Measurements from ENCODE around the gene IMMT. TPM values are rescaled to one million over a fixed set of nuclear protein-coding genes. Genes with fewer than 3 reads are reported as not detected.

Gene IMMT
- total and polyA plus RNA-seq, 2 of the 8 experiments (the other 6 are each of a cell fraction or from before 2014, with no cell fraction given): 37.7 to 103 TPM

DNA sequence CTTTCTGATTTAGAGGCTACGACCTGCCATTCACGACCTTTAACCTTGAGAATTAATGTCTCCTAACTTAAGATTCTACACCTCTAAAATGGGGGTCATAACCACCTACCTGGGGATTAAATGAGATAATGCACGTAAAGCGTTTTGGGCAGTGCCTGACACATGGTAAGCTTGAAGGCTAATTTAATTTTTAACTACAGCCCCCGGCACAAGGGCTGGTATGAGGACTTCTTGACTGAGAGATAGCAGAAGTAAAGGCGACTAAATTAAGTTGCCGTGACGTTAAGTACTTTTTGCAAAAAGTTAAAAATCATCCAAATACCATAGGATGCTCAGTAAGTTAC lies 4.5 kb upstream of the IMMT start:
- POLR2A ChIA-PET (ENCODE audit: partially characterized antibody): interaction anchor here (0.7 to 1.5 kb wide), 4 partner anchors 11 to 241 kb away, joined by 3 to 6 read pairs (median 4); partner anchors contain the start of gene KDM3A
- no peak overlapping the region for H3K4ac ChIP-seq (replicated peaks; ENCODE audit: insufficient read length, low read depth, low read length)
- no peaks in the 10 kb centered on the region for H3K27me3 ChIP-seq (replicated peaks in 1 of 4; ENCODE audit: control insufficient read depth in 3 of 4, extremely low read depth in 1 of 4, insufficient read depth in 3 of 4, low read length in 3 of 4)
- H3K23me2 ChIP-seq (ENCODE audit: low read depth, low read length): peaks cover 4% of the 10 kb centered on the region
- no peak overlapping the region; the same call in 1 of the 2 replicates for H2BK12ac ChIP-seq (ENCODE audit: low read depth, low read length)
- H3K14ac ChIP-seq (ENCODE audit: insufficient read length): no peak overlapping the region
- H3K4me1 ChIP-seq (replicated peaks in 1 of 4; ENCODE audit: control insufficient read depth in 3 of 4, insufficient read depth in 4 of 4, low read length in 3 of 4): peaks cover 0 to 6% (median 2%) of the 10 kb centered on the region in 4 experiments; a peak in 3 of 7 replicates
- H2BK15ac ChIP-seq (ENCODE audit: low read length): 0 out of 2 replicates have a peak overlapping the region, but pooled peaks have one; percentile 46
- H3K79me1 ChIP-seq (ENCODE audit: low read depth, low read length): peaks cover 9% of the 10 kb centered on the region
- H3K27ac ChIP-seq (ENCODE audit: low read depth, low read length): no peak overlapping the region; the same call in 1 of the 2 replicates
- H3K9ac ChIP-seq (replicated peaks in 1 of 4; ENCODE audit: extremely low read depth in 1 of 4, low read depth in 3 of 4, low read length in 3 of 4): peak overlapping the region; percentile 82 to 99 (median 86)
- H3K4me3 ChIP-seq (ENCODE audit: extremely low read depth in 1 of 4, insufficient read depth in 2 of 4, low read depth in 3 of 4, low read length in 4 of 4): peak overlapping the region; percentile 81 to 99 (median 90)
- no peak overlapping the region for H4K91ac ChIP-seq (replicated peaks; ENCODE audit: insufficient read length, low read length)
- H2BK120ac ChIP-seq (replicated peaks; ENCODE audit: low read depth, low read length): no peak overlapping the region
- peak overlapping the region; percentile 82 for H4K5ac ChIP-seq (ENCODE audit: insufficient read length, low read depth, low read length)
- no peaks in the 10 kb centered on the region for H3K9me3 ChIP-seq (ENCODE audit: insufficient read depth in 2 of 2, low read depth in 1 of 2, low read length in 1 of 2)
- no peak overlapping the region for H2BK20ac ChIP-seq (ENCODE audit: low read length)
- no peak for TF ChIP-seq KDM4A (IDR thresholded peaks at IDR 0.05; ENCODE audit: low read depth, low read length, severe bottlenecking)
- no peak for TF ChIP-seq SP4 (IDR thresholded peaks at IDR 0.05; ENCODE audit: low read length)
- no peak for TF ChIP-seq EGR1 (IDR thresholded peaks at IDR 0.05; ENCODE audit: borderline replicate concordance, low read depth, low read length)
- no peak for TF ChIP-seq POLR2AphosphoS5 (IDR thresholded peaks at IDR 0.05; ENCODE audit: low read depth, low read length)
- no peak for TF ChIP-seq GABPA (IDR thresholded peaks at IDR 0.05; ENCODE audit: borderline replicate concordance, insufficient read depth, low read length)
- TF ChIP-seq PHF8 (conservative IDR thresholded peaks at IDR 0.05; ENCODE audit: low read depth, low read length): no peak
- TF ChIP-seq NANOG (IDR thresholded peaks at IDR 0.05; ENCODE audit: insufficient read depth, low read depth, low read length, poor library complexity, severe bottlenecking): no peak
- no peak for TF ChIP-seq RNF2 (IDR thresholded peaks at IDR 0.05; ENCODE audit: borderline replicate concordance, low read depth, low read length, missing control alignments, poor library complexity, severe bottlenecking)
- no peak for TF ChIP-seq ZNF274 (IDR thresholded peaks at IDR 0.05; ENCODE audit: borderline replicate concordance, extremely low read depth, low read length)
- FAIRE-seq (no peak), DNase-seq (ENCODE audit: low read depth in 1 of 2, low spot score in 2 of 2) (no peak)
- H4K20me1 ChIP-seq (replicated peaks in 1 of 2; ENCODE audit: control insufficient read depth in 1 of 2, insufficient read depth in 2 of 2, low read length in 2 of 2): no peaks in the 10 kb centered on the region
- no peak overlapping the region for H2BK5ac ChIP-seq (ENCODE audit: low read depth, low read length)
- no peak overlapping the region for H2AK5ac ChIP-seq (ENCODE audit: low read depth, low read length)
- CTCF ChIA-PET (ENCODE audit: partially characterized antibody): interaction anchor here (0.5 to 2.0 kb wide), 2 partner anchors 43 to 172 kb away, joined by 3 to 13 read pairs; no protein-coding TSS in a partner anchor
- H3K79me2 ChIP-seq (ENCODE audit: control insufficient read depth in 1 of 2, insufficient read depth in 2 of 2, low read length in 2 of 2): peaks cover 0 to 39% of the 10 kb centered on the region in 2 experiments
- no peak overlapping the region for H3K23ac ChIP-seq (ENCODE audit: insufficient read length)
- H3K18ac ChIP-seq (ENCODE audit: extremely low read depth, low read length): no peak overlapping the region
- 0 out of 2 replicates have a peak overlapping the region, but pooled peaks have one; percentile 87 for H2AFZ ChIP-seq (ENCODE audit: low read length)
- peak overlapping the region; percentile 19; the same call in 1 of the 2 replicates for H4K8ac ChIP-seq (ENCODE audit: extremely low read depth, insufficient read depth, low read length)
- WGBS, 2 experiments (ENCODE audit: extremely low coverage in 1 of 2, insufficient coverage in 1 of 2, insufficient read length in 1 of 2, insufficient replicate concordance in 2 of 2, low coverage in 1 of 2, low lambda C conversion rate in 2 of 2, missing lambda C conversion rate in 1 of 2): 14% methylated on average over 8 of the region's 8 CpGs; no CpG with 5 or more reads in 1 of the 2 experiments
- H3K56ac ChIP-seq (replicated peaks; ENCODE audit: insufficient read length, low read depth, low read length): no peak overlapping the region
- H3K4me2 ChIP-seq (ENCODE audit: insufficient read depth in 1 of 2, low read depth in 2 of 2, low read length in 2 of 2): peak overlapping the region; percentile 46 to 64
- H3K36me3 ChIP-seq (ENCODE audit: control insufficient read depth in 2 of 4, insufficient read depth in 4 of 4, low read length in 3 of 4): no peaks in the 10 kb centered on the region

Measured in H1 (cell line).